Cardiac fibroblast (primary cell): ENCODE results near the gene TTC39B.

ENCODE experiments used
- DNase-seq, 2 donors: peaks; one replicate each; pipeline versions ENCODE4 v3.0.0 to v3.0.0-alpha.2; 2010; ENCODE audit warnings: low read depth in 2 of 2
- H3K4me3 ChIP-seq, 2 donors: replicated peaks in 1 of 2; 1 replicate in 1 of 2; 2 replicates in 1 of 2; pipeline ENCODE4 v1.5.1; 2011; ENCODE audit warnings: low read depth in 2 of 2, low read length in 2 of 2, mild to moderate bottlenecking in 2 of 2, moderate library complexity in 1 of 2
- TF ChIP-seq, protein P1 (sequence below): IDR thresholded peaks from one replicate; pipeline ENCODE4 v1.5.1; 2011; ENCODE audit warnings: low read depth, mild to moderate bottlenecking, low read length, inconsistent platforms

TTC39B gene

DNA sequence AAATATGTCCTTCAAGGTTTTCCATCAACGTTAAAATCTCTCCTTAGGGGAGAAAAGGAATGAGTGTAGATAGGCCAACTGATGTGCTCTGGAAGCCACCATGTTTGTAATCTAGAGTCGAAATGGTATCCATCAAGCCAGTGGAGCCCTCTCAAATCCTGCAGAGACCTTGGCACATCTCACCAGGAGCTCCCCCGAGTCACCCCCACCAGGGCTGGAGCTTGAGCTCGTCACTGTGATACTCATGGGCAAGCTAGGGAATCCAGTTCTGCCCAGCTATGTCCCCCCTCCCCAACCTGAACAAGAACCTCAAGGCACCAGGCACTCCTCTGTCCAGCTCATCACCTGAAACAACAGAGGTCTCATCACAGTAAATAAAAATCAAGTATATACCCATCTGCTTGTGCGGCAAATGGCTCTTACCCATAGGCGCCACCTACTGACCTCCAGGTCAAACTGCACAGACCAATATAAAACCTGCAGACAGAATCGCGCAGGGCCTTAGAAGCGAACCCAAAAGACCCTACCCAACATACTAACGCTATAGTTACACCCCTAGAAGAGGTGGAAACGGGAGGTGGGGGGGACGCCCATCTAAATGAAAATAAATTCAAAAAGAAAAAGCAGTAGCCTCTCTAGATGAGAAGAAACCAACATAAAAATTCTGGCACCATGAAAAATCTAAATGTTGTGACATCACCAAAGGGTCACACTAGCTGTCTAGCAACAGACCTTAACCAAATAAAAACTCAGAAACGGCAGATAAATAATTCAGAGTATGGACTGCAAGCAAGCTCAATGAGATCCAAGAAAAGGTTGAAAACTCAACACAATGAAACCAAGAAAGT is 75.0 kb downstream of the TTC39B start:
- DNase-seq = peak; percentile 46 to 62
- TF ChIP-seq, protein P1, sequence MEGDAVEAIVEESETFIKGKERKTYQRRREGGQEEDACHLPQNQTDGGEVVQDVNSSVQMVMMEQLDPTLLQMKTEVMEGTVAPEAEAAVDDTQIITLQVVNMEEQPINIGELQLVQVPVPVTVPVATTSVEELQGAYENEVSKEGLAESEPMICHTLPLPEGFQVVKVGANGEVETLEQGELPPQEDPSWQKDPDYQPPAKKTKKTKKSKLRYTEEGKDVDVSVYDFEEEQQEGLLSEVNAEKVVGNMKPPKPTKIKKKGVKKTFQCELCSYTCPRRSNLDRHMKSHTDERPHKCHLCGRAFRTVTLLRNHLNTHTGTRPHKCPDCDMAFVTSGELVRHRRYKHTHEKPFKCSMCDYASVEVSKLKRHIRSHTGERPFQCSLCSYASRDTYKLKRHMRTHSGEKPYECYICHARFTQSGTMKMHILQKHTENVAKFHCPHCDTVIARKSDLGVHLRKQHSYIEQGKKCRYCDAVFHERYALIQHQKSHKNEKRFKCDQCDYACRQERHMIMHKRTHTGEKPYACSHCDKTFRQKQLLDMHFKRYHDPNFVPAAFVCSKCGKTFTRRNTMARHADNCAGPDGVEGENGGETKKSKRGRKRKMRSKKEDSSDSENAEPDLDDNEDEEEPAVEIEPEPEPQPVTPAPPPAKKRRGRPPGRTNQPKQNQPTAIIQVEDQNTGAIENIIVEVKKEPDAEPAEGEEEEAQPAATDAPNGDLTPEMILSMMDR = peak; percentile 70
- H3K4me3 ChIP-seq = no peak overlapping the region

- no peak for DNase-seq
- no peak overlapping the region for H3K4me3 ChIP-seq
- TF ChIP-seq, protein P1 = no peak
Observed at GRCh38 chr9:15229409-15229808, 77.6 kb downstream of the TTC39B start.

DNA sequence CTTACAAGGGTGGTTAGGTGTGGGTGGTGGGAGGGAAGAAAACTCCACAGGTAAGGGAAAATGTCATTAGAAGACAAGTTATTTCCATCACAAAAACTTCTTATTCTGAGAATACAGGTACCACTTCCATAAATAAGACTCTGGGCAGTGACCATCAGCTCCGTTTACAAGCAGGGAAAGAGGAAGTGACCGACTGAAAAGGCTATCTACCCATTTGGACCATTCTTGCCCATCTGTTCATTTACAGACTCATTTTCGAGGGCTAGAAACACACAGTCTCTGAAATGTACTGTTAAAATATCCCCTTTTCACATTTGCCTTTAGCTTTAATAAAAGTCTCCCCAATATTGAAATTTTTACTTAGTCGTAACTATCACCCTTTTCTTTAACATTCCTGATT is 79.5 kb downstream of the TTC39B start:
- no peak overlapping the region for H3K4me3 ChIP-seq
- no peak for DNase-seq
- TF ChIP-seq, protein P1 = no peak

- TF ChIP-seq, protein P1 = no peak
- no peak for DNase-seq
- no peak overlapping the region for H3K4me3 ChIP-seq
Observed at GRCh38 chr9:15225564-15226126, 81.4 kb downstream of the TTC39B start.

DNA sequence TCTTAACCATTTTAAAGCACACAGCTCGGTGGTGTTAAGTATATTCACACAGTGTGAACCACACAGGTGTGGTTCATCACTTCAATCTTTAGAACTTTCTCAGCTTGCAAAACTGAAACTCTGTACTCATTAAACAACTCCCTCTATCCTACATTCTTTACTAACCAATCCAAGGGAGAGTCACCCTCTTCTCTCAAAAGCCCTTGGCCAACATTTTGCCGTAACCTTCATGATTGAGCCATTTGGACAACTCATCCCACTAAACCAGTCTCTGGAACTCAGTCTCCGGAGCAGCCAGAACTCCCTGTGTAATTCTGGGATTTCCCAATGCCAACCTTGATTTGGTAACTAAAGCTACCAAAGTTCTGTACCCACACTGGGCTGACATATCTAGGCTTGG is 84.7 kb downstream of the TTC39B start:
- no peak for DNase-seq
- TF ChIP-seq, protein P1 = no peak
- H3K4me3 ChIP-seq = no peak overlapping the region

DNA sequence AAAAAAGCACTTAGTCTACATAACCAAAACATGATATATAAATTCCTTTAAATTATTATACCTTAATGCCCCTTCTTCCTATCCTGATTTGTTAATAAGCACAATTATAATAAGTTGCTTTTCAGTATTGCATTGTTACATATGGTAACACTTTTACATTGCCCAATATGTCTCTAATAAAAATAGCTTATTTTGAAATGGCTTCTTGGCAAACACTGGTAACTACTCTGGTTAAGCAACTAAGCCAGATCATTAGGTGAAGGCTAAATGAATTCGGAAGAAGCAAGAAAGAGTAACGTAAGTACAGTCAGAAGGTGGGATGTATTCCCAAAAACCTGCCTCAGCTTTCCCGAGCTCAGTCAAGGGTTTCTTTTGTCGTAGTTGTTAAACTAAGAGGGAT is 85.3 kb downstream of the TTC39B start:
- DNase-seq = no peak
- no peak overlapping the region for H3K4me3 ChIP-seq
- TF ChIP-seq, protein P1 = no peak
